ENCODE results near the gene NTM.

NTM gene

DNA sequence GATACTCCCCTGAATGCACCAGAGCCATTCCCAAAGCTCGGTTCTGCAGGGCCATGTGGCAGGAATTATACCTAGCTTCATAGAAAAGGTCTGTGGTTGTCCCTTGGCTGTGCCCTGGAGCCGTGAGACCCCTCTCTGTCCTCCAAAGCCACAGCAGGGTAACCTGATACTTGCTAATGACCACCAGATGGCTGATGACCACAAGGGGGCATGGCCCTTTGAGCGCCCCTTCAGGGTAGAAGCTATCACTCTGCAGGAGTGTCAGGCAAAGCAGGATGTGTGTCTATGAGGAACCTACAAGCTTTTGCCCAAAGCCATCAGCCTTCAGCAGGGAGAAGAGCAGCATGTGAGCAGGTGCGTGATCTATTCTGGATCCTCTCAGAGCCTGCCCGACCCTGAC is 95.3 kb downstream of the NTM start:
- Histone ChIP-seq H3K9ac (ENCODE audit: low read length) (no peak overlapping the region), H3K9me3 (ENCODE audit: insufficient read depth, low read length) (no peaks in the 10 kb centered on the region), H3K36me3 (replicated peaks; ENCODE audit: low read depth, low read length) (no peaks in the 10 kb centered on the region), H4K20me1 (ENCODE audit: insufficient read depth, low read length) (no peaks in the 10 kb centered on the region), H3K27ac (ENCODE audit: low read length) (no peak overlapping the region), H3K4me2 (ENCODE audit: low read length) (no peak overlapping the region), H3K4me1 (ENCODE audit: low read length) (peaks cover 24% of the 10 kb centered on the region), H3K27me3 (ENCODE audit: low read depth, low read length) (peaks cover 18% of the 10 kb centered on the region), H2AFZ (ENCODE audit: low read depth, low read length) (no peak overlapping the region), H3K79me2 (ENCODE audit: low read length) (no peaks in the 10 kb centered on the region), H3K4me3 (ENCODE audit: low read length) (no peak overlapping the region)
- TF ChIP-seq, protein P1, sequence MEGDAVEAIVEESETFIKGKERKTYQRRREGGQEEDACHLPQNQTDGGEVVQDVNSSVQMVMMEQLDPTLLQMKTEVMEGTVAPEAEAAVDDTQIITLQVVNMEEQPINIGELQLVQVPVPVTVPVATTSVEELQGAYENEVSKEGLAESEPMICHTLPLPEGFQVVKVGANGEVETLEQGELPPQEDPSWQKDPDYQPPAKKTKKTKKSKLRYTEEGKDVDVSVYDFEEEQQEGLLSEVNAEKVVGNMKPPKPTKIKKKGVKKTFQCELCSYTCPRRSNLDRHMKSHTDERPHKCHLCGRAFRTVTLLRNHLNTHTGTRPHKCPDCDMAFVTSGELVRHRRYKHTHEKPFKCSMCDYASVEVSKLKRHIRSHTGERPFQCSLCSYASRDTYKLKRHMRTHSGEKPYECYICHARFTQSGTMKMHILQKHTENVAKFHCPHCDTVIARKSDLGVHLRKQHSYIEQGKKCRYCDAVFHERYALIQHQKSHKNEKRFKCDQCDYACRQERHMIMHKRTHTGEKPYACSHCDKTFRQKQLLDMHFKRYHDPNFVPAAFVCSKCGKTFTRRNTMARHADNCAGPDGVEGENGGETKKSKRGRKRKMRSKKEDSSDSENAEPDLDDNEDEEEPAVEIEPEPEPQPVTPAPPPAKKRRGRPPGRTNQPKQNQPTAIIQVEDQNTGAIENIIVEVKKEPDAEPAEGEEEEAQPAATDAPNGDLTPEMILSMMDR (IDR thresholded peaks at IDR 0.05; ENCODE audit: low read depth, low read length) = 0 out of 2 replicates have a peak, but pooled peaks have one; percentile 8
- no peak for TF ChIP-seq EZH2phosphoT487 (IDR thresholded peaks at IDR 0.05; ENCODE audit: low read depth)

DNA sequence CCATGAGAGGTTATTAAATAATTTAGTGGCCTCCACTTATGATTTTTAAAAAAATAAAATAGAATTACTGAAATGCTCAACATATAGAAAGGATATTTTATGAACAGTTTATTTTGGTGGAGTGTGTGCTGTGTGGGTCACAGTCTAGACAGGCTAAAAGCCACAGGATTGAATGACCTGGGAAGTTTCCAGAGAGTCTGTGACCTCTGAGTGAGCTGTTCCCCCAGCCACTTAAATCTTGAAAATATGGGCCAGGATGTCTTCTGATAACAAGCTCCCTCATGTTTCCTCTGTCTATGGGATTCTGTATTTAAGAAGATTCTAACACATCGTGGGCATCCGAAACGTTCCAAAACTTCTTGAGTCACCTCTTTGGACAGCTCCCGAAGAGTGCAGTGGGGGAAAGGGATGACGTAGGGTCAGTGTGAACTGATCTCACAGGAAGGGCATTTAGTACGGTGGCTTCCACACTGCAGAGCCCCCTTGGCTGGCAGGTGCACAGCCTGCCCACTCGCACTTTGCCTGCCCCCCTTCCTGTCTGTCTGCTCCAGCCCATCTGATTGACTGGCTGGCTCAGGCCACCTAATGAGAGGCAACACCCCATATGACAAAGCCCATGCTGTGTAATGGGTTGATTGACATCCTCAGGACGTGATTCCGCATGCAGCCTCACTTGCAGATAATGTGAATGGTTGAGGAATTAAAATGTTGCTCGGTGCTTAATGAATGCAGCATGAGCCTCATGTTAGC is 97.4 kb downstream of the NTM start:
- Histone ChIP-seq H3K36me3 (replicated peaks; ENCODE audit: low read depth, low read length) (no peaks in the 10 kb centered on the region), H3K79me2 (ENCODE audit: low read length) (no peaks in the 10 kb centered on the region), H4K20me1 (ENCODE audit: insufficient read depth, low read length) (no peaks in the 10 kb centered on the region), H3K4me3 (ENCODE audit: low read length) (no peak overlapping the region), H2AFZ (ENCODE audit: low read depth, low read length) (no peak overlapping the region), H3K27me3 (ENCODE audit: low read depth, low read length) (peaks cover 16% of the 10 kb centered on the region; the same call in 1 of the 2 replicates), H3K4me2 (ENCODE audit: low read length) (peak overlapping the region; percentile 50), H3K27ac (ENCODE audit: low read length) (no peak overlapping the region), H3K4me1 (ENCODE audit: low read length) (peaks cover 30% of the 10 kb centered on the region), H3K9me3 (ENCODE audit: insufficient read depth, low read length) (no peaks in the 10 kb centered on the region), H3K9ac (ENCODE audit: low read length) (no peak overlapping the region)
- TF ChIP-seq, protein P1 (IDR thresholded peaks at IDR 0.05; ENCODE audit: low read depth, low read length) = no peak
- no peak for TF ChIP-seq EZH2phosphoT487 (IDR thresholded peaks at IDR 0.05; ENCODE audit: low read depth)

- Histone ChIP-seq H3K9me3 (ENCODE audit: insufficient read depth, low read length) (no peaks in the 10 kb centered on the region), H3K79me2 (ENCODE audit: low read length) (no peaks in the 10 kb centered on the region), H2AFZ (ENCODE audit: low read depth, low read length) (peak overlapping the region; percentile 39; the same call in 1 of the 2 replicates)
Observed at GRCh38 chr11:131468565-131468964, 98.2 kb downstream of the NTM start.

More at GRCh38 chr11:131468565-131468964, 98.2 kb downstream of the NTM start:
- H3K27me3 ChIP-seq (ENCODE audit: low read depth, low read length) = peaks cover 16% of the 10 kb centered on the region; the same call in 1 of the 2 replicates
- no peak overlapping the region for H3K9ac ChIP-seq (ENCODE audit: low read length)
- no peak overlapping the region for H3K27ac ChIP-seq (ENCODE audit: low read length)
- H3K4me3 ChIP-seq (ENCODE audit: low read length) = no peak overlapping the region
- H3K4me1 ChIP-seq (ENCODE audit: low read length) = peaks cover 30% of the 10 kb centered on the region
- no peaks in the 10 kb centered on the region for H3K36me3 ChIP-seq (replicated peaks; ENCODE audit: low read depth, low read length)
- no peaks in the 10 kb centered on the region for H4K20me1 ChIP-seq (ENCODE audit: insufficient read depth, low read length)
- TF ChIP-seq, protein P1 (IDR thresholded peaks at IDR 0.05; ENCODE audit: low read depth, low read length) = no peak
- no peak for TF ChIP-seq EZH2phosphoT487 (IDR thresholded peaks at IDR 0.05; ENCODE audit: low read depth)
- peak overlapping the region; percentile 50 for H3K4me2 ChIP-seq (ENCODE audit: low read length)

Data from OCI-LY3 (cell line).